Lower leg skin (tissue), 4 donors: Measurements from ENCODE around the gene DMRT1. TPM values are rescaled to one million over a fixed set of nuclear protein-coding genes. Genes with fewer than 3 reads are reported as not detected.

ENCODE experiments used
- DNase-seq, 2 donors: peaks; one replicate each; pipeline ENCODE4 v3.0.0-alpha.2; 2019; ENCODE audit warnings: low spot score in 2 of 2
- H3K4me3 ChIP-seq: fragments of 200-600 bp; sonication (generic); 2 replicates; pipeline ENCODE4 v1.5.1; 2017; ENCODE audit warnings: mild to moderate bottlenecking, low read depth; ENCODE audit not compliant: poor library complexity, severe bottlenecking
- CTCF ChIP-seq, 3 donors: fragments of 450-650 bp; IDR thresholded peaks; one replicate each; pipeline ENCODE4 v1.5.1; 2016; ENCODE audit warnings: antibody characterized with exemption in 3 of 3, mild to moderate bottlenecking in 3 of 3, moderate library complexity in 2 of 3
- POLR2A ChIP-seq, 2 donors: fragments of 450-650 bp; IDR thresholded peaks; one replicate each; pipeline ENCODE4 v1.6.1; 2016 to 2017; ENCODE audit warnings: antibody characterized with exemption in 2 of 2, mild to moderate bottlenecking in 1 of 2, moderate library complexity in 1 of 2
- WGBS, 2 donors: methylation state at CpG; one replicate each; pipeline ENCODE4 v1.1.5; 2018; 5-methylcytosine and 5-hydroxymethylcytosine counted together
- intact Hi-C: fragments of 100-400 bp; cut with DNase I; formaldehyde crosslinking; loops from one replicate; pipeline ENCODE4 v1.15.0; 2023; ENCODE audit warnings: low total_unique reads
- total RNA-seq, 4 donors: library from RNA; depleted of rRNA; stranded (reverse); fragments of >200 nt; gene quantifications; one replicate each; pipeline ENCODE4 v1.1.0, GENCODE V29; 2016

The DMRT1 gene
- total RNA-seq, 4 donors from 2014 or later: not detected

GRCh38 chr9:818958-819357 is 22.5 kb upstream of the DMRT1 start:
- H3K4me3 ChIP-seq: no peak overlapping the region
- DNase-seq: no peak
- intact Hi-C loops: no loop called here
- TF ChIP-seq POLR2A (IDR thresholded peaks at IDR 0.05) (no peak), CTCF (IDR thresholded peaks at IDR 0.05) (no peak)
- 37 to 42% methylated on average over 3 of the region's 3 CpGs for WGBS, 2 donors

GRCh38 chr9:826500-827280 is 14.8 kb upstream of the DMRT1 start:
- no peak overlapping the region for H3K4me3 ChIP-seq
- WGBS, 2 donors: 75 to 85% methylated on average over 25 to 26 of the region's 26 CpGs
- no peak for DNase-seq
- TF ChIP-seq POLR2A (IDR thresholded peaks at IDR 0.05) (no peak), CTCF (IDR thresholded peaks at IDR 0.05) (no peak)
- intact Hi-C loops: no loop called here

GRCh38 chr9:840343-840742 is 1.2 kb upstream of the DMRT1 start:
- intact Hi-C loops: no loop called here
- TF ChIP-seq CTCF (IDR thresholded peaks at IDR 0.05) (no peak), POLR2A (IDR thresholded peaks at IDR 0.05) (no peak)

GRCh38 chr9:842635-843426 is 1.3 kb downstream of the DMRT1 start:
- DNase-seq: peak in 1 of 2 donors; percentile 53
- 7 to 8% methylated on average over 39 to 41 of the region's 61 CpGs for WGBS, 2 donors

More at GRCh38 chr9:840343-840742, 1.2 kb upstream of the DMRT1 start:
- 51 to 53% methylated on average over 7 of the region's 7 CpGs for WGBS, 2 donors
- H3K4me3 ChIP-seq: no peak overlapping the region
- peak in 1 of 2 donors; percentile 53 for DNase-seq

GRCh38 chr9:843427-843785 is 1.9 kb downstream of the DMRT1 start:
- TF ChIP-seq POLR2A (IDR thresholded peaks at IDR 0.05): no peak
- TF ChIP-seq CTCF (IDR thresholded peaks at IDR 0.05): no peak
- no peak overlapping the region for H3K4me3 ChIP-seq
- WGBS, 2 donors: 19 to 26% methylated on average over 12 of the region's 12 CpGs
- intact Hi-C loops: no loop called here
- peak in 1 of 2 donors; percentile 12 for DNase-seq

More at GRCh38 chr9:842635-843426, 1.3 kb downstream of the DMRT1 start:
- intact Hi-C loops: no loop called here
- TF ChIP-seq POLR2A (IDR thresholded peaks at IDR 0.05) (no peak), CTCF (IDR thresholded peaks at IDR 0.05) (no peak)
- no peak overlapping the region for H3K4me3 ChIP-seq
